ENCODE data around the gene CD247. TPM values are rescaled to one million over a fixed set of nuclear protein-coding genes. Genes with fewer than 3 reads are reported as not detected.

Gene CD247
- total RNA-seq, 1 donor from 2014 or later = not detected

- no peak for DNase-seq
- peaks cover 2% of the 10 kb centered on the region for H3K4me1 Mint-ChIP-seq (ENCODE audit: low read depth, unreplicated experiment)
- H3K27ac Mint-ChIP-seq (ENCODE audit: unreplicated experiment) = no peak overlapping the region
- TF ChIP-seq, protein P1, sequence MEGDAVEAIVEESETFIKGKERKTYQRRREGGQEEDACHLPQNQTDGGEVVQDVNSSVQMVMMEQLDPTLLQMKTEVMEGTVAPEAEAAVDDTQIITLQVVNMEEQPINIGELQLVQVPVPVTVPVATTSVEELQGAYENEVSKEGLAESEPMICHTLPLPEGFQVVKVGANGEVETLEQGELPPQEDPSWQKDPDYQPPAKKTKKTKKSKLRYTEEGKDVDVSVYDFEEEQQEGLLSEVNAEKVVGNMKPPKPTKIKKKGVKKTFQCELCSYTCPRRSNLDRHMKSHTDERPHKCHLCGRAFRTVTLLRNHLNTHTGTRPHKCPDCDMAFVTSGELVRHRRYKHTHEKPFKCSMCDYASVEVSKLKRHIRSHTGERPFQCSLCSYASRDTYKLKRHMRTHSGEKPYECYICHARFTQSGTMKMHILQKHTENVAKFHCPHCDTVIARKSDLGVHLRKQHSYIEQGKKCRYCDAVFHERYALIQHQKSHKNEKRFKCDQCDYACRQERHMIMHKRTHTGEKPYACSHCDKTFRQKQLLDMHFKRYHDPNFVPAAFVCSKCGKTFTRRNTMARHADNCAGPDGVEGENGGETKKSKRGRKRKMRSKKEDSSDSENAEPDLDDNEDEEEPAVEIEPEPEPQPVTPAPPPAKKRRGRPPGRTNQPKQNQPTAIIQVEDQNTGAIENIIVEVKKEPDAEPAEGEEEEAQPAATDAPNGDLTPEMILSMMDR (IDR thresholded peaks at IDR 0.05; ENCODE audit: partially characterized antibody, unreplicated experiment) = no peak
- no peaks in the 10 kb centered on the region for H3K27me3 Mint-ChIP-seq (ENCODE audit: unreplicated experiment)
- no peaks in the 10 kb centered on the region for H3K36me3 Mint-ChIP-seq (ENCODE audit: unreplicated experiment)
- H3K4me3 Mint-ChIP-seq (ENCODE audit: unreplicated experiment) = no peak overlapping the region
- peaks cover 7% of the 10 kb centered on the region for H3K9me3 Mint-ChIP-seq (ENCODE audit: unreplicated experiment)
Observed at GRCh38 chr1:167546935-167547334, 28.6 kb upstream of the CD247 start.

- H3K27ac Mint-ChIP-seq (ENCODE audit: unreplicated experiment) = no peak overlapping the region
- peaks cover 2% of the 10 kb centered on the region for H3K4me1 Mint-ChIP-seq (ENCODE audit: low read depth, unreplicated experiment)
- H3K9me3 Mint-ChIP-seq (ENCODE audit: unreplicated experiment) = peaks cover 4% of the 10 kb centered on the region
- H3K27me3 Mint-ChIP-seq (ENCODE audit: unreplicated experiment) = no peaks in the 10 kb centered on the region
- H3K4me3 Mint-ChIP-seq (ENCODE audit: unreplicated experiment) = no peak overlapping the region
- DNase-seq = no peak
- H3K36me3 Mint-ChIP-seq (ENCODE audit: unreplicated experiment) = no peaks in the 10 kb centered on the region
- TF ChIP-seq, protein P1 (IDR thresholded peaks at IDR 0.05; ENCODE audit: partially characterized antibody, unreplicated experiment) = no peak
Observed at GRCh38 chr1:167545349-167545748, 27.0 kb upstream of the CD247 start.

- H3K36me3 Mint-ChIP-seq (ENCODE audit: unreplicated experiment) = no peaks in the 10 kb centered on the region
- H3K27ac Mint-ChIP-seq (ENCODE audit: unreplicated experiment) = no peak overlapping the region
- TF ChIP-seq, protein P1 (IDR thresholded peaks at IDR 0.05; ENCODE audit: partially characterized antibody, unreplicated experiment) = no peak
Observed at GRCh38 chr1:167544447-167545093, 26.2 kb upstream of the CD247 start.

GRCh38 chr1:167543199-167543990, 25.1 kb upstream of the CD247 start:
- Mint-ChIP-seq H3K27me3 (ENCODE audit: unreplicated experiment) (no peaks in the 10 kb centered on the region), H3K4me1 (ENCODE audit: low read depth, unreplicated experiment) (peaks cover 11% of the 10 kb centered on the region), H3K4me3 (ENCODE audit: unreplicated experiment) (no peak overlapping the region), H3K36me3 (ENCODE audit: unreplicated experiment) (no peaks in the 10 kb centered on the region), H3K27ac (ENCODE audit: unreplicated experiment) (no peak overlapping the region), H3K9me3 (ENCODE audit: unreplicated experiment) (no peaks in the 10 kb centered on the region)
- TF ChIP-seq, protein P1 (IDR thresholded peaks at IDR 0.05; ENCODE audit: partially characterized antibody, unreplicated experiment) = no peak
- no peak for DNase-seq

More at GRCh38 chr1:167544447-167545093, 26.2 kb upstream of the CD247 start:
- Mint-ChIP-seq H3K27me3 (ENCODE audit: unreplicated experiment) (no peaks in the 10 kb centered on the region), H3K4me1 (ENCODE audit: low read depth, unreplicated experiment) (peaks cover 2% of the 10 kb centered on the region), H3K4me3 (ENCODE audit: unreplicated experiment) (no peak overlapping the region), H3K9me3 (ENCODE audit: unreplicated experiment) (peaks cover 4% of the 10 kb centered on the region)
- no peak for DNase-seq
